ENCODE data around the gene UBE2K.

DNA sequence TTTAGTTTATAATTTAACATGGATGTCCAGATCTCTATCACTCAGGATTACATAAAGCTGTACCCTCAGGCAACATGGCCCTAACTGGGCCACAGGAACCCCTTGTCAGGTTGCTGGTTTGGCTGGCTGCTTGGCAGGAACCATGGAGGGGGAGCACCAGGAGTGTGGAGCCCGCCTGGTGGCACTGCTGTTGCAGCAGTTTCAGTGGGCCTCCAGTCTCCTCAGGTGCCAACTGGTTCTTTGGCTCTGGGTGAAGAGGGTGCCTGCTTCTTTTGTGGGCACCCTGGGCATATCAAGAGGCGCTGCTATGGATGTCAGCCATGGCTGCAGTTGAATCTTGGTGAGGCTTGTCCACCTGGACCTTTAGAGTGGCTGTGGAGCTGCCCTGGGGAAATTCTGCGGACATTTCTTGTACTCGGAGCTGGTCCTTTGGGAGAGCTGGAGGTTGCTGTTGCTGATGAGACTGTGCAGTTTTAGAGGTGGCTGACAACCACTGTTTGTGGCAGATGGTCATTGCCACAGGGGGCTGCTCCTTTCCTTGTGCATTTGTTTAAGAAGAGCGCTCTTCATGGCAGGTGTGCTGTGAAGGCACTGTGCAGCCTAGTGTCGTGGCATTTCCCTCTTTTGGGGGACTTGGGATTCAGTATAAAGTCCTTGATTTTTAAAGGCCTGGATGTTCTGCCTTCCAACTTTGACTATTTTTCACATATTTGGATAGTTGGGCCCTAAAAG is 48.9 kb upstream of the UBE2K start:
- no peak for TF ChIP-seq POLR2A (IDR thresholded peaks at IDR 0.05)
- TF ChIP-seq, protein P1, sequence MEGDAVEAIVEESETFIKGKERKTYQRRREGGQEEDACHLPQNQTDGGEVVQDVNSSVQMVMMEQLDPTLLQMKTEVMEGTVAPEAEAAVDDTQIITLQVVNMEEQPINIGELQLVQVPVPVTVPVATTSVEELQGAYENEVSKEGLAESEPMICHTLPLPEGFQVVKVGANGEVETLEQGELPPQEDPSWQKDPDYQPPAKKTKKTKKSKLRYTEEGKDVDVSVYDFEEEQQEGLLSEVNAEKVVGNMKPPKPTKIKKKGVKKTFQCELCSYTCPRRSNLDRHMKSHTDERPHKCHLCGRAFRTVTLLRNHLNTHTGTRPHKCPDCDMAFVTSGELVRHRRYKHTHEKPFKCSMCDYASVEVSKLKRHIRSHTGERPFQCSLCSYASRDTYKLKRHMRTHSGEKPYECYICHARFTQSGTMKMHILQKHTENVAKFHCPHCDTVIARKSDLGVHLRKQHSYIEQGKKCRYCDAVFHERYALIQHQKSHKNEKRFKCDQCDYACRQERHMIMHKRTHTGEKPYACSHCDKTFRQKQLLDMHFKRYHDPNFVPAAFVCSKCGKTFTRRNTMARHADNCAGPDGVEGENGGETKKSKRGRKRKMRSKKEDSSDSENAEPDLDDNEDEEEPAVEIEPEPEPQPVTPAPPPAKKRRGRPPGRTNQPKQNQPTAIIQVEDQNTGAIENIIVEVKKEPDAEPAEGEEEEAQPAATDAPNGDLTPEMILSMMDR (IDR thresholded peaks at IDR 0.05 in 4 of 5, conservative IDR thresholded peaks at IDR 0.05 in 1 of 5): no peak
